Calu3 (cell line): ENCODE data around the gene MAPK8IP1. TPM values are rescaled to one million over a fixed set of nuclear protein-coding genes. Genes with fewer than 3 reads are reported as not detected.

Source experiments
- BruUV-seq: library from RNA; stranded (reverse); fragments of 400-500 nt; replicated peaks from 2 replicates; lab custom pipeline; 2021; lab: Mats Ljungman, UMichigan
- CTCF ChIA-PET: fragments of 300-600 bp; sonication (Branson Sonifier 250); formaldehyde crosslinking; loops from one replicate; lab custom pipeline; 2022; ENCODE audit warnings: antibody characterized with exemption; lab: Charles Lee
- DNase-seq: peaks from one replicate; pipeline ENCODE4 v3.0.0; 2022
- H3K27ac Mint-ChIP-seq: one replicate; pipeline ENCODE4 v1.8.0; 2022; ENCODE audit warnings: mixed read lengths; ENCODE audit not compliant: unreplicated experiment
- H3K27me3 Mint-ChIP-seq: one replicate; pipeline ENCODE4 v1.8.0; 2022; ENCODE audit warnings: mixed read lengths; ENCODE audit not compliant: unreplicated experiment
- H3K36me3 Mint-ChIP-seq: one replicate; pipeline ENCODE4 v1.8.0; 2022; ENCODE audit warnings: mild to moderate bottlenecking, moderate library complexity, mixed read lengths; ENCODE audit not compliant: insufficient read depth, unreplicated experiment
- H3K4me1 Mint-ChIP-seq: one replicate; pipeline ENCODE4 v1.8.0; 2022; ENCODE audit warnings: mild to moderate bottlenecking, low read depth, mixed read lengths; ENCODE audit not compliant: unreplicated experiment
- H3K4me3 Mint-ChIP-seq: one replicate; pipeline ENCODE4 v1.8.0; 2022; ENCODE audit warnings: mild to moderate bottlenecking, low read depth, moderate library complexity, mixed read lengths; ENCODE audit not compliant: unreplicated experiment
- H3K9me3 Mint-ChIP-seq: one replicate; pipeline ENCODE4 v1.8.0; 2022; ENCODE audit warnings: low read depth, mixed read lengths; ENCODE audit not compliant: unreplicated experiment
- intact Hi-C: fragments of 100-400 bp; cut with micrococcal nuclease; formaldehyde crosslinking; loops from one replicate; pipeline ENCODE4 v1.10.0; 2022; ENCODE audit not compliant: unreplicated experiment
- total RNA-seq: library from RNA; stranded (reverse); gene quantifications from 2 replicates; pipeline ENCODE4 v1.2.3, GENCODE V29; 2022
- TF ChIP-seq, protein P1 (sequence below): fragments of 200-600 bp; IDR thresholded peaks from one replicate; pipeline ENCODE4 v1.8.0; 2022; ENCODE audit warnings: antibody characterized with exemption; ENCODE audit not compliant: unreplicated experiment

MAPK8IP1 gene
- total RNA-seq, 1 experiment from 2014 or later, result 4.1 TPM

DNA sequence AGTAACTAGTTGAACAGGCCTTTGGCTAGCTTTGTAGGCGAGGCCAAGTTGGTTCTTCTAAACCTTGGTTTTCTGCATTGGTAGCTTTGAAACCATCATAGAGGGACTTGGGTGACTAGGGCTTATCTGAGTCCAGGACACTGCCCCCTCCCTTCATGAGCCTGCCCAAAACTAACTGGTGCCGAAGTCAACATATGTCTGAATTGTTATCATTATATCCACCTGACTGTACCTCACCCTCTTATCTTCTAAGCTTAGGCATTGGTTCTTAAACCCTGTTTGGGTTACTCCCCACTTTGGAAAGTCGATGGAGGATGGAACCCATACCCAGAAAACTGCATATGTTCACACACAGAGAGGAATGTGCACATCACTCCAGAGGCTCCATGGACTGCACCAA lies 7.6 kb upstream of the MAPK8IP1 start:
- no peaks in the 10 kb centered on the region for H3K4me1 Mint-ChIP-seq
- TF ChIP-seq, protein P1, sequence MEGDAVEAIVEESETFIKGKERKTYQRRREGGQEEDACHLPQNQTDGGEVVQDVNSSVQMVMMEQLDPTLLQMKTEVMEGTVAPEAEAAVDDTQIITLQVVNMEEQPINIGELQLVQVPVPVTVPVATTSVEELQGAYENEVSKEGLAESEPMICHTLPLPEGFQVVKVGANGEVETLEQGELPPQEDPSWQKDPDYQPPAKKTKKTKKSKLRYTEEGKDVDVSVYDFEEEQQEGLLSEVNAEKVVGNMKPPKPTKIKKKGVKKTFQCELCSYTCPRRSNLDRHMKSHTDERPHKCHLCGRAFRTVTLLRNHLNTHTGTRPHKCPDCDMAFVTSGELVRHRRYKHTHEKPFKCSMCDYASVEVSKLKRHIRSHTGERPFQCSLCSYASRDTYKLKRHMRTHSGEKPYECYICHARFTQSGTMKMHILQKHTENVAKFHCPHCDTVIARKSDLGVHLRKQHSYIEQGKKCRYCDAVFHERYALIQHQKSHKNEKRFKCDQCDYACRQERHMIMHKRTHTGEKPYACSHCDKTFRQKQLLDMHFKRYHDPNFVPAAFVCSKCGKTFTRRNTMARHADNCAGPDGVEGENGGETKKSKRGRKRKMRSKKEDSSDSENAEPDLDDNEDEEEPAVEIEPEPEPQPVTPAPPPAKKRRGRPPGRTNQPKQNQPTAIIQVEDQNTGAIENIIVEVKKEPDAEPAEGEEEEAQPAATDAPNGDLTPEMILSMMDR, result no peak
- CTCF ChIA-PET, result no interaction called here
- no TSS peak for BruUV-seq
- intact Hi-C loops, result no loop called here
- H3K27me3 Mint-ChIP-seq, result no peaks in the 10 kb centered on the region
- no peaks in the 10 kb centered on the region for H3K9me3 Mint-ChIP-seq
- H3K4me3 Mint-ChIP-seq, result no peak overlapping the region
- H3K27ac Mint-ChIP-seq, result no peak overlapping the region
- no peak for DNase-seq
- H3K36me3 Mint-ChIP-seq, result no peaks in the 10 kb centered on the region

DNA sequence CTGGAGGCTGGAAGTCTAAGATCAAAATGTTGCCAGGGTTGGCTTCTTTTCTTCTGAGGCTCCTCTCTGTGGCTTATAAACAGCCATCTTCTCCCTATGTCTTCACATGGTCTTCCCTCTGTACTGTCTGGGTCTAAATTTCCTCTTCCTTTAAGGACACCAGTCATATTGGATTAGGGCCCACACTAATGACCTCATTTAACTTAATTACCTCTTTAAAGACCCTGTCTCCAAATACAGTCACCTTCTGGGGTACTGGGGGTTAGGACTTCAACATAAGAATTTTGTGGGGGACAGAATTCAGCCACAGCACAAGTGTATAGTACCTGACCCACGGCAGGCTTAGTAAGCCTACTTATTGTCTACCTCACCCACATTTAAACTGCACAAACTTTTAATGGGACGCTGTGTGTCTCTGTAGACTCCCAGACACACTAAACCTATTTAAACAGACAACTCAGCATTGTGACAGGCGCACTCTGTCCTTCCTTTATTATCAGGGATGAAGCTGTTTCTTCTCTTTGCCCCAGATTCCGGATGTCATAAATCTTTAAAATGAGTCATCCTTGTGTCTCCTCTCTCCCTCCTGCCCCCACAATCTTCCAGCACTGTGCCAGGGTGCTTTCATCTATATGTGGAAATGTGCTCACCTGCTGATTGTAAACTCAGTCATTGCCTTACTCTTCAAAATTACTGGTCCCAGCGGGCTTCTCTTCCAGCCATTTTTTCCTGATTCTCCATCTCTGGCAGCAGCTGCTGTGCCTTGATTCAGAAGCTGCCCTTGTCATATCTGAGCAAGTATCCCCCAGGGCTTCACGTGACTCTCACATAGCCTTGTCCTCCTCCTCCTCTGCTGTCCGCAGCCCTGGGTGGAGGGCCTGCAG lies 5.4 kb upstream of the MAPK8IP1 start:
- intact Hi-C loops, result no loop called here

DNA sequence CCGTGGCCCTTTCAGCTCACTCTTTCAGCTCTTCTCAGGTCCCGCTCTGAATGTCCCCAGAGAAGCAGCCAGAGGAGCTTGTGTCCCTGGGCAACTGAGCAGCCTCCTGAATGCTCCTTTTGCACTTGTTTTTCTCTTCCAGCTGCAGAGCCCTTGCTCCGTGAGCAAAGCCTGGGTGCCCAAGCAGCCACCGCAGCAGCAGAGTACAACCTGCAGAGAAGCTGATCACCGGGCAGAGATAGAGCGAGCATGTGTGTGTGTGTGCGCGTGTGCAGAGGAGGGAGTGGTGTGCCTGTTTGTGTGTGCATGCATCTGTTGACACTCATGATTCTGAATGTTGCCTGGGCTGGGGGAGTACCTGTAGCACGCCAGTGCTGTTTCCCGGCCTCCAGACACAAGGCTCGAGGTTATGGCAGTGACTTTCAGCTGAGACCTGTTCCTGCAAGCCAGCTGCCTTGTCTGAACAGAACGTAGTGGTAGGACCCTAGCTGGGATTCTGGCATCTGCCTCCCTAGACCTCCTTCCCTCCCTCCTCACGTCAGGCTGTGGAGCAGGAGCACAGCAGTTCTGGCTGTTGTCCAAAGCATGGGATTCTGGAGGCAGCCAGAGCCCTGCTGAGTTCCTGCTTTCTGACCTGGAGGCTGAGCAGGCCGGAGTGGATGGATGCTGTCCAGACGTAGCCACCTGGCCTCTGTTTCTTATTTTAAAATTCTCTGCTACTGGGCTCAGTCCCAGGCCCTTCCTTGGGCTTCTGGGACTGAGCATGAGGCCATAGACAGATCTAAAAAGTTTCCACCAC lies 4.5 kb upstream of the MAPK8IP1 start:
- H3K4me3 Mint-ChIP-seq, result no peak overlapping the region
- CTCF ChIA-PET, result interaction anchor here (0.5 kb wide), 1 partner anchor 1676 kb away, joined by 3 read pairs; no protein-coding TSS in a partner anchor

More for the DNA sequence above, 5.4 kb upstream of the MAPK8IP1 start:
- no peak for DNase-seq
- Mint-ChIP-seq H3K36me3 (peaks cover 13% of the 10 kb centered on the region), H3K9me3 (no peaks in the 10 kb centered on the region), H3K4me3 (no peak overlapping the region), H3K27me3 (peaks cover 11% of the 10 kb centered on the region), H3K4me1 (no peaks in the 10 kb centered on the region), H3K27ac (no peak overlapping the region)
- CTCF ChIA-PET, result no interaction called here
- TF ChIP-seq, protein P1, result no peak
- BruUV-seq, result no TSS peak

More for the DNA sequence above, 4.5 kb upstream of the MAPK8IP1 start:
- Mint-ChIP-seq H3K4me1 (no peaks in the 10 kb centered on the region), H3K27ac (no peak overlapping the region), H3K9me3 (no peaks in the 10 kb centered on the region), H3K27me3 (peaks cover 13% of the 10 kb centered on the region), H3K36me3 (peaks cover 17% of the 10 kb centered on the region)
- BruUV-seq, result no TSS peak
- intact Hi-C loops, result no loop called here
- DNase-seq, result no peak
- TF ChIP-seq, protein P1, result no peak
